Measurements from ENCODE around the gene AFG1L.
"Not testable (repeated sequence)": the region's sequence is repeated elsewhere in the genome, so short reads cannot be mapped to it uniquely, and the experiment has no call there.

The AFG1L gene

GRCh38 chr6:108559097-108559883 is 264.4 kb downstream of the AFG1L start:
- DNase-seq (ENCODE audit: low read depth) = no peak

- DNase-seq (ENCODE audit: low read depth) = no peak
These were observed 265.1 kb downstream of the AFG1L start for GRCh38 chr6:108559884-108560462.

GRCh38 chr6:108560463-108561308 is 265.8 kb downstream of the AFG1L start, which contains the start of gene FOXO3:
Gene FOXO3, plus strand, starts transcription at chr6:108560917. Its CDS starts 292 bp downstream, at chr6:108561209.
- no peak for DNase-seq (ENCODE audit: low read depth)

GRCh38 chr6:108561309-108561647 is 266.4 kb downstream of the AFG1L start:
- DNase-seq (ENCODE audit: low read depth) = not testable (repeated sequence)

- DNase-seq (ENCODE audit: low read depth) = no peak
These were observed 267.1 kb downstream of the AFG1L start for GRCh38 chr6:108561742-108562502.

- no peak for DNase-seq (ENCODE audit: low read depth)
These were observed 267.7 kb downstream of the AFG1L start for GRCh38 chr6:108562503-108562993.

- DNase-seq (ENCODE audit: low read depth) = no peak
These were observed 268.4 kb downstream of the AFG1L start for GRCh38 chr6:108563292-108563691.

- DNase-seq (ENCODE audit: low read depth) = peak; percentile 93
These were observed 269.3 kb downstream of the AFG1L start for GRCh38 chr6:108564178-108564577.

GRCh38 chr6:108565091-108565766 is 270.4 kb downstream of the AFG1L start:
- DNase-seq (ENCODE audit: low read depth) = no peak

- DNase-seq (ENCODE audit: low read depth) = no peak
These were observed 271.0 kb downstream of the AFG1L start for GRCh38 chr6:108565893-108566292.

- DNase-seq (ENCODE audit: low read depth) = no peak
These were observed 271.6 kb downstream of the AFG1L start for GRCh38 chr6:108566406-108566805.

GRCh38 chr6:108568101-108568500 is 273.2 kb downstream of the AFG1L start:
- DNase-seq (ENCODE audit: low read depth) = no peak

GRCh38 chr6:108568551-108569305 is 273.9 kb downstream of the AFG1L start:
- no peak for DNase-seq (ENCODE audit: low read depth)

- no peak for DNase-seq (ENCODE audit: low read depth)
These were observed 275.7 kb downstream of the AFG1L start for GRCh38 chr6:108570517-108570916.

- no peak for DNase-seq (ENCODE audit: low read depth)
These were observed 279.7 kb downstream of the AFG1L start for GRCh38 chr6:108574457-108575141.

Data from non-pigmented ciliary epithelial cell (primary cell).